Measurements from ENCODE around the gene CCDC122. TPM values are rescaled to one million over a fixed set of nuclear protein-coding genes. Genes with fewer than 3 reads are reported as not detected.

CCDC122 gene
- total RNA-seq, 4 donors from 2014 or later = 0.16 to 1.7 (median 1.1) TPM; not detected in 1

- in situ Hi-C loops (cut with MboI; ENCODE audit: low sequenced_read_pairs in 4 of 4) = loop anchor here in 1 of 4 donors (10.0 kb wide), 1 partner anchor 902 kb away; no protein-coding TSS in a partner anchor
- Histone ChIP-seq H3K4me1 (peaks cover 4 to 6% of the 10 kb centered on the region in 2 donors), H3K36me3 (no peaks in the 10 kb centered on the region), H3K27ac (no peak overlapping the region), H3K4me3 (no peak overlapping the region), H3K27me3 (no peaks in the 10 kb centered on the region), H3K9me3 (no peaks in the 10 kb centered on the region)
- DNase-seq (no peak), ATAC-seq (no peak)
- TF ChIP-seq CTCF (IDR thresholded peaks at IDR 0.05 in 4 of 5, conservative IDR thresholded peaks at IDR 0.05 in 1 of 5) (no peak), POLR2A (IDR thresholded peaks at IDR 0.05) (no peak)
- intact Hi-C loops (cut with DNase I; ENCODE audit: low total_unique reads) = loop anchor here (5.0 to 10.0 kb wide), 3 partner anchors 572 to 904 kb away; no protein-coding TSS in a partner anchor
These were observed 3.2 kb downstream of the CCDC122 start for GRCh38 chr13:43876366-43876765.

GRCh38 chr13:43874504-43875092 lies 4.9 kb downstream of the CCDC122 start:
- Histone ChIP-seq H3K36me3 (no peaks in the 10 kb centered on the region), H3K4me3 (no peak overlapping the region), H3K9me3 (no peaks in the 10 kb centered on the region), H3K4me1 (peaks cover 0 to 6% of the 10 kb centered on the region in 2 donors), H3K27ac (no peak overlapping the region), H3K27me3 (no peaks in the 10 kb centered on the region)
- no peak for DNase-seq
- in situ Hi-C loops (cut with MboI; ENCODE audit: low sequenced_read_pairs in 4 of 4) = loop anchor here in 3 of 4 donors (10.0 to 25.0 kb wide), 2 partner anchors 900 to 1287 kb away; no protein-coding TSS in a partner anchor
- no peak for ATAC-seq
- intact Hi-C loops (cut with DNase I; ENCODE audit: low total_unique reads) = loop anchor here (5.0 to 10.0 kb wide), 3 partner anchors 570 to 902 kb away; no protein-coding TSS in a partner anchor
- peak; percentile 25 to 73 (median 61) for TF ChIP-seq CTCF (IDR thresholded peaks at IDR 0.05 in 4 of 5, conservative IDR thresholded peaks at IDR 0.05 in 1 of 5)
- TF ChIP-seq POLR2A (IDR thresholded peaks at IDR 0.05) = no peak

GRCh38 chr13:43872181-43872580 lies 7.4 kb downstream of the CCDC122 start:
- H3K4me1 ChIP-seq = no peaks in the 10 kb centered on the region
- in situ Hi-C loops (cut with MboI; ENCODE audit: low sequenced_read_pairs in 4 of 4) = loop anchor here in 3 of 4 donors (10.0 to 25.0 kb wide), 2 partner anchors 897 to 1285 kb away; no protein-coding TSS in a partner anchor
- no peak for ATAC-seq

GRCh38 chr13:43865892-43866291 lies 13.6 kb downstream of the CCDC122 start:
- in situ Hi-C loops (cut with MboI; ENCODE audit: low sequenced_read_pairs in 4 of 4) (loop anchor here in 3 of 4 donors (25.0 kb wide), 1 partner anchor 1279 kb away; no protein-coding TSS in a partner anchor), intact Hi-C loops (cut with DNase I; ENCODE audit: low total_unique reads) (no loop called here)
- no peaks in the 10 kb centered on the region for H3K4me1 ChIP-seq
- TF ChIP-seq CTCF (IDR thresholded peaks at IDR 0.05 in 4 of 5, conservative IDR thresholded peaks at IDR 0.05 in 1 of 5) (no peak), POLR2A (IDR thresholded peaks at IDR 0.05) (no peak)
- no peaks in the 10 kb centered on the region for H3K27me3 ChIP-seq
- ATAC-seq (no peak), DNase-seq (no peak)
- no peak overlapping the region for H3K4me3 ChIP-seq
- H3K36me3 ChIP-seq = no peaks in the 10 kb centered on the region
- H3K27ac ChIP-seq = no peak overlapping the region
- no peaks in the 10 kb centered on the region for H3K9me3 ChIP-seq

More at GRCh38 chr13:43872181-43872580, 7.4 kb downstream of the CCDC122 start:
- H3K9me3 ChIP-seq = no peaks in the 10 kb centered on the region
- H3K27ac ChIP-seq = no peak overlapping the region
- no peak for TF ChIP-seq CTCF (IDR thresholded peaks at IDR 0.05 in 4 of 5, conservative IDR thresholded peaks at IDR 0.05 in 1 of 5)
- H3K27me3 ChIP-seq = no peaks in the 10 kb centered on the region
- H3K4me3 ChIP-seq = no peak overlapping the region
- no peaks in the 10 kb centered on the region for H3K36me3 ChIP-seq
- intact Hi-C loops (cut with DNase I; ENCODE audit: low total_unique reads) = loop anchor here (10.0 kb wide), 1 partner anchor 567 kb away; no protein-coding TSS in a partner anchor
- no peak for DNase-seq

Data from gastrocnemius medialis (tissue), 4 donors.